C1 segment of cervical spinal cord (tissue), 14 donors: ENCODE results near the gene DTNBP1.

ENCODE experiments used
- DNase-seq, 14 donors: peaks; one replicate each; lab custom pipeline; 2025; lab: John Stamatoyannopoulos, UW

Gene DTNBP1

DNA sequence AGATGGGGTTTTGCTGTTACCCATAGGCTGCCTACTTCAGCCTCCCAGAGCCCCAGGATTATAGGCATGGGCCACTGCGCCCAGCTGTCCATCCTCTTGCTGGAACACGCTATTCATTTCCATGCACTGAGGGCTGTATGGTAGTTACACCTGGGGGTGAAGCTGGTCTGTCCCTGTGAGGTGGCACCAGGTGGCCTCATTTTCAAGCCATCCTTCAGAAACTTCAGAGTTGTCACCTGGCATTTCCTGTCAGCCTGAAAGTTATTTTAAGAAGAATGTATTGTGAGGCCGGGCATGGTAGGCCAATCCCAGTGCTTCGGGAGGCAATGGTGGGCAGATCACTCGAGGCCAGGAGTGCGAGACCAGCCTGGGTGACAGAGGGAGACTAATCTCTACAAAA is 147.6 kb downstream of the DTNBP1 start:
- DNase-seq = no peak

DNA sequence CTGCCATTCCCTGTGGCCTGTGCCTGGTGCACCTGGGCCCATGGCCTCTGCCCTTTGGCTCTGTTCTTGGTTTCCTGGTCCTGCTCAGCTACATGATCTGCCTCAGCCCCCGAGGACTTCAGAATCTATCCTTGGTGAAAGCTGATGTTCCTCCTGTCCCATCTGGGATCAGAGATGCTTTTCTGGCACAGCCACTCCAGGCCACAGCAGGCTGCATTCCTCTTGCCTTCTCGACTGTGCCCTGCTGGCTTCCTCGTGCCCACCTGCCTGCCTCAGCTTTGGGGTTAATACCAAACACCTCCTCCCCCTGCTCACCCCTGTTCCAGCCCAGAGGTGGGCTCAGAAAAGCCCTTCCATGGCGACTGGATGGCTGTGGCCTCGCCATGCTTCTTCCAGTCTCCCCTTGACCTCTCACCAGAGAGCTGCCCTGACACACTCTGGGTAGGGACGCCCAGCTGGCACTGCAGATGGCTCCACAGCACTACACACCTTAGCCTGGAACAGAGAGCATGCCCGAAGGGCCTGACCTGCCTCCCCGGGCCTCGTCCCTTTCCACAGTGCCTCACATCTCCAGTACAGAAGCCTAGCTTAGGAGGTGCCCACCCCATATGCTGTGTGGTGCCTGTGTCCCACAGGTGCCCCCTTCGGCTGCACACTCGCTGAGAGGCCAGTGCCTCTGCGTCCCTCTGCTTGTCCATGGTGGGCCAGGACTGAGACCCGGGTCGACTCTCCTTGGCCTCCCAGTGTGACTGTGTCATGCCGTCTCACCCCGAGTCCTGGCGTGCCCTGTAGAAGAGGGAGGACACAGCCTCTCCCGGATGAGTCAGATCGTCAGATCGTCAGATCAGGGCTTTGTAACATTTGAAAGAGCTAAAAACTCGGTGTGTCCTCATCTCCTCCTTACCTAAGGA is 148.8 kb downstream of the DTNBP1 start:
- peak in 1 of 14 donors; percentile 50 for DNase-seq

DNA sequence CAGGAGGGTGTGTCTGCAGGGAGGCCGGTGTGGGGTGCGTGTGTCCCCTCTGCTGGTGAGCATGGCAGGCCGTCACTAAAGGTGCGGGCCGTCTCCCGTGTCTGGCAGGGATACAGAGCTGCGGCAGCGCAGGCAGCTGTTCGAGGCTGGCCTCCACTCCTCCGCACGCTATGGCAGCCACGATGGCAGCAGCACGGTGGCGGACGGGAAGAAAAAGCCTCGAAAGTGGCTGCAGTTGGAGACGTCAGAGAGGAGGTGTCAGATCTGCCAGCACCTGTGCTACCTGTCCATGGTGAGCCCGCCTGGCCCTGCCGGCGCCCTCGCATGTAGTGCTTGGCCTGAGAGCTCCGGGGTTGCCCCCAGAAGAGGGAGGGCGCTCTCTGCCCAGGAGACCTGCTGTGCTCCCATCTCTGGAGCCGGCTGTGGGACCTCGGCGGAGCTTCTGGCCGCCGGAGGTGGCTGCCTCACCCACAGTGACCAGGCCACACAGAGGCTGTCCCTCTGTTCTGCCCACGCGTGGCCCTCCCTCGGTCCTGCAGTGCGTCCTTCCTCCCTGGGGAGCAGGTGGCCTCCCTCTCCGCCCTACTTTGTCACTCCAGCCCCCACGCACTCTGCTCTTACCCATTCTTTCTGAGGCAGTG is 149.6 kb downstream of the DTNBP1 start:
- no peak for DNase-seq

- no peak for DNase-seq
Measured at GRCh38 chr6:15512721-15513120, 150.1 kb downstream of the DTNBP1 start.

- DNase-seq = peak in 2 of 14 donors; percentile 17 to 80
Measured at GRCh38 chr6:15512126-15512525, 150.7 kb downstream of the DTNBP1 start.

GRCh38 chr6:15511248-15512125 is 151.3 kb downstream of the DTNBP1 start:
- DNase-seq = peak in 5 of 14 donors; percentile 8 to 70 (median 12)

- no peak for DNase-seq
Measured at GRCh38 chr6:15510536-15511247, 152.1 kb downstream of the DTNBP1 start.

GRCh38 chr6:15510121-15510520 is 152.7 kb downstream of the DTNBP1 start:
- DNase-seq = no peak

DNA sequence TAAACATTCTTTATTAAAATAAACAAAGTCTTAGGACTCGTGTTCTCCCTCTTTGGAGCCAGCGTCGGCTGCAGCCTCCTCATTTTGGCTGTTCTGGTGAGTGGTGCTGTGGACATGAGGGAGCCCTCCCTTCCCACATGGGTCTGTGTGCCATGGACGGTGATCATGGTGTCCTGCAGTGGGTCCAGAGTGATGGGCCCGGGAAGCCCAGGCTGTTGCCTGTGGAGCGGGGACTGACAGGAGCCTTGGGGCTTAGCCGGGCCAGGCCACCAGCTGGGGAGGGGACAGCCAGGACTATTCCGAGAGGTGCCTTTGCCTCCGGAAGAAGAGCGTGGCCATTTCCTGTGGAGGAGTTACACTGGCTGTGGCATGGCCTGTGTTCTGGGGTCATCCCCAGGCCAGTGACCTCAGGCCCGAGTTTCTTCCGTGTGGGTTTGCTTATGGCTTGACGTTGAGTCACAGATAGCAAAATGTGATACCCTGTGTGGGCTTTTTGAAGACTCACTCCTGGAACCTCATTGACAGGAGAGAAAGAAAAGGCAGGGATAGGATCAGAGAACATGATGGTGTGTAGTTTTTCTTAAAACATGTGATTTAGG is 153.4 kb downstream of the DTNBP1 start:
- no peak for DNase-seq

GRCh38 chr6:15508931-15509330 is 153.9 kb downstream of the DTNBP1 start:
- no peak for DNase-seq

DNA sequence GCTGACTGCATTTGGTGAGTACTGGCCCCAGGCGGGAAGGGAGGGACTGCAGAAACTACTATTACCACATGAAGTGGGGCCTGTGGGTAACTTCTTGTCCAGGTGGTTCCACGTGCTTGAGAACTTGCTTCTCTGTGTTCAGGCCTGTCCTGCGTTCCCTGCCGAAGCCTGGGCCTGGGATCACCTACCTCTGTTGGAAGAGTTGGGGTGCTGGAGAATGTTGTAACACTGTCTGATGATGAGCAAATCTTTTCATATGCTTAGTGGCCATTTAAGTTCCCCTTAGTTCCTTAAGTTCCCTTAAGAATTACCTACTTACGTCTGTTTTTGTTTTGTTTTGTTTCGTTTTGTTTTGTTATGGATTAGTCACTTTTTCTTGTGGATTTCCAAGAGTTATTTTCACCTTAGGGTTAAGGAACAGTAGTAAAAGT is 154.4 kb downstream of the DTNBP1 start:
- DNase-seq = no peak

GRCh38 chr6:15507746-15508145 is 155.1 kb downstream of the DTNBP1 start:
- DNase-seq = peak in 1 of 14 donors; percentile 11

DNA sequence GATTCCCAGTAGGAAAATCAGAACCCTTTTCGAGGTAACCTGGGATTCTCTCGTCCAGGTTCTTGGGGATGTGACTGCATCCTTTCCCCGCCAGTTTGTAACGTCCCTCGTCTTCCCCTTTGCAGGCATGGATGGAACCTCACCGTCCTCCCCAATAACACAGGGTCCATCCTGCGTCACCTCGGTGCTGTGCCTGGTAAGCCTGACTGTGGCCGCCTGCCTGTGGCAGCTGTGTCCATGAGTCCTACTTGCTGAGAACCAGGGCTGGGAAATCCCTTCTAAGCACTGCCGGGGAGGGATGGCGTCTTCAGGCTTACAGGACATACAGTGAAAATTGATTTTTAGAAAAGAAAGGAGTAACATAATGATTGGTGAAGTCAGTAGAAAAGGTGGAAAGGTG is 155.6 kb downstream of the DTNBP1 start:
- no peak for DNase-seq

DNA sequence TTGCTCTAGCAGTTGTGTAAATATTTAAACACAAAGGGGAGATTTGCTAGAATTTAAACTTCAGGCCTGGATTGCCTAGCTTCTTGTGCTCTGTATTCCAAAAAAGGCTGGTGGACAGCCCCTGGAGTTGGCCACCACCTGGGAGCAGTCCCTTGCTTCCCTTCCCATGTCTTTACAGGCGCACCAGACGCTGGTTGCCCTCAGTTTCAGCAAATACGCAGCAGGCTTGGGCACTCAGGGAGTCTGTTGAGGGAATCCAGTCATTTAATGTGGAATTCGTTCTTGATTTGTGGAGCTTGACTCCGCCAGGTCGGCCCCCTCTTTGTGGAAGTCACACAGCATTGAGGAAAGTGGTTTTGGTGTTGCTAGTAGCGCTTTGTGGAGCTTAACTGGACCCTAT is 156.8 kb downstream of the DTNBP1 start:
- no peak for DNase-seq

DNA sequence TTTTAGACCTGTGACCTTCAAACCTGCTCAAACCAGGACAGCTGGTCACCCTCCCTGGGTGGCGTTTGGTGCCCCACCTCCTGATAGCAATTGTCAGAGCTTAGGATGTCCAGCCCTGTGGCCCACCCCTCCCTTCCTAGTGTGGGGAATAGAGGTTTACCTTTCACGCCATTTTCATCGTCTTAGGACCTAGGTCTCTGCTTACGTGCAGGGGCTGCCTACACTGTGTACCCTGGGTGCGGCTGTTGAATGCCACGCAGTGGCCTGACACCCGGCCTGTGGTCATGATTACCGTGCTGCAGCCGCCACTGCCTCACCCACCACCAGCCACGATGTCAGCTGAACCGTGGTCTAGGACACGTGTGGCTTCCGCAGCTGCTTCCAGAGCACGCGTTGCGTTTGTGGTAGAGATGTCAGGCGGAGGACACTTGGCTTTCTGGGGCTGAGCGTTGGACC is 157.3 kb downstream of the DTNBP1 start:
- DNase-seq = no peak

DNA sequence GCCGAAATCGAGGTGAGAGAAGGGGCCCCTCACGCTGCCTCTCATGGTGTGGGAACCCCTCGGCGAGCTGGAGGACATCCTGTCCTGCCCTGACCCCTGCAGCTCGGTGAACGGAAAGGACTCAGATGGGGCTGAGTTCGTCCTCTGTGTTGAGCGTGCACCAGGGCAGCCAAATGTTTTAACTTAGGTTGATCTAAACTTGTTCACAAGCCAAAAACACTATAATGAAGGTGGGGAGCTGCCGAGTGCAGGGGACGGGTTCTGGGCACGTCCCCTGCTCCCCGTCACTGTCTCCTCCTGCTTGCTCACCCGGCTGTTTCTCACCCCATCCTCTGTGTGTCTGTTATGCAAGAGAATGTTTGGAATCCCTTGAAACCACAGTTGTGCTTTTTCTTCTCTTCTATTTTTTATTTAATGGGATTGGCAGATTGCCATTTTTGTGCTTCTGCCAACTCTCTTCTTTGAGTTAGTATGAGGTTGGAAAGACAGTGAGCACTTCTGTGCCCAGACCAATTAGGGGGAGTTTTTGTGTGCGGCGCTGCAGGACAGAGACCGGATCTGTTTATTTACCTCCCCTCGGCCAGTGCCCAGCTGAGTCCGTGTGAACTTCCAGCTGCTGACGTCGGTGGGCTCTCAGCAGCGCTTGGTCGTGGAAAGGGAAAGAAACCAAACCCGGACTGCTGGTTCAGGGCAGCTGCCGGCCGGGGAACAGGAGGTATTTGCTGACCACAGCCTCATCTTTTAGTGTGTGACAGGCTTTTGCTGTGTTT is 158.1 kb downstream of the DTNBP1 start:
- DNase-seq = peak in 13 of 14 donors; percentile 30 to 83 (median 74)

DNA sequence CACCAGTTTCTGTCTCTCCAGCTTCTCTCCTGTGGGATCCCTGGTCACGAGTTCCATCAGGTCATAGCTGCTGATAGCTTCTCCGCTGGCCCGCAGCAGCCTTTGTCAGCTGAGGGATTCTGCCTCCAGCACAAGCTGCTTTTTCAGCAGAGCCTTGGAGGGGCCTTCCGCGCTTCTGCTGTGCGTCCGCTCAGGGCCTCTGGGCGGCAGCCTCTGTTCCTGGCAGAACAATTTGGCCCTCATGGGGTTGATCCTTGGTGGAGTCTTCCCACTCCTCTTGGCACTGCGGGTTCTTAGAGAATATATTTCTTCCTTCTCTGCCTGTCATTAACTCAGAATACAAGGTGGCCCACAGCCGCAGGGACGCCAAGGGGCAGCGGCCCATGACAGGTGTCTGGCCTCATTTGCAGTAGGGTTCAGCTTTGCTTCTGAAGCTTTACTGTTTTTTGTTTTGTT is 158.8 kb downstream of the DTNBP1 start:
- DNase-seq = peak in 8 of 14 donors; percentile 19 to 56 (median 46)

- DNase-seq = no peak
Measured at GRCh38 chr6:15503346-15503680, 159.5 kb downstream of the DTNBP1 start.

- DNase-seq = peak in 2 of 14 donors; percentile 39 to 46
Measured at GRCh38 chr6:15502446-15503345, 160.1 kb downstream of the DTNBP1 start.
